Left ventricle myocardium inferior (tissue), 1 donor: ENCODE data around the gene DNAJA4. TPM values are rescaled to one million over a fixed set of nuclear protein-coding genes. Genes with fewer than 3 reads are reported as not detected.

Experiments used
- DNase-seq: peaks from one replicate; pipeline ENCODE4 v3.0.0-alpha.2; 2020
- H3K27ac ChIP-seq: fragments of 200-600 bp; replicated peaks from 2 replicates; pipeline ENCODE4 v1.8.0; 2021
- H3K27me3 ChIP-seq: fragments of 200-600 bp; 2 replicates; pipeline ENCODE4 v1.8.0; 2021; ENCODE audit warnings: low read depth
- H3K36me3 ChIP-seq: fragments of 200-600 bp; 2 replicates; pipeline ENCODE4 v1.8.0; 2021
- H3K4me1 ChIP-seq: fragments of 200-600 bp; 2 replicates; pipeline ENCODE4 v1.8.0; 2021
- H3K4me3 ChIP-seq: fragments of 200-600 bp; 2 replicates; pipeline ENCODE4 v1.8.0; 2021; ENCODE audit warnings: mild to moderate bottlenecking, moderate library complexity
- H3K9me3 ChIP-seq: fragments of 200-600 bp; replicated peaks from 2 replicates; pipeline ENCODE4 v1.8.0; 2021
- intact Hi-C: fragments of 100-400 bp; cut with micrococcal nuclease; formaldehyde crosslinking; loops from one replicate; pipeline ENCODE4 v1.11.0; 2022
- total RNA-seq: library from RNA; stranded (reverse); fragmentation: NEBNext Ultra II Directional; extraction: Animal tissue kit (Norgen Biotek cat#: 25700); gene quantifications from one replicate; pipeline ENCODE4 v1.2.1, GENCODE V29; 2021
- TF ChIP-seq, protein P1 (sequence below): fragments of 200-600 bp; IDR thresholded peaks from 2 replicates; pipeline ENCODE4 v1.8.0; 2021; ENCODE audit warnings: antibody characterized with exemption, mild to moderate bottlenecking, borderline replicate concordance
- donor health status: DM: no; HTN: yes; CAD: no; lungs with severe emphysema.

Gene DNAJA4
- total RNA-seq, 1 donor from 2014 or later, result 115 TPM

DNA sequence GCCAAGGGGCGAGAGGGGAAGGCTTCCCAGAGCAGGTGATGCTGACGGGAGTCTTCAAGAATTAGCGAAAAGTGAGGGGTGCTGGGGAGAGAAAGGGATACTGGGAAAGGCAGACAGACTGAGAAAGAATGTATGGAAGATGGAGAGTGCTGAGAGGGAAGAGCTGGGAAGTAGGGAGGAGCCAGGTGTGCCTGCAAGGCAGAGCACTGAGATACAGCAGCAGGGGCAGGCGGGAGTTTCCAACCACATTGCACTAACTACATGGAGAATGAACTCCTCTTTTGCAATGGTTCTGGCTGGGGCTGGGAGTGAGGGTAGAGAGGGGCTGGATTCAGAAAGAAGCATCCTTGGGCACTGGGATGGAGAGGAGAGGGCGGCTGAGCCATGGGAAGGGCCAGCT lies 59.8 kb downstream of the DNAJA4 start:
- intact Hi-C loops, result no loop called here
- Histone ChIP-seq H3K27ac (no peak overlapping the region), H3K4me3 (no peak overlapping the region), H3K27me3 (no peaks in the 10 kb centered on the region), H3K36me3 (no peaks in the 10 kb centered on the region), H3K9me3 (no peaks in the 10 kb centered on the region), H3K4me1 (peaks cover 11% of the 10 kb centered on the region)
- TF ChIP-seq, protein P1, sequence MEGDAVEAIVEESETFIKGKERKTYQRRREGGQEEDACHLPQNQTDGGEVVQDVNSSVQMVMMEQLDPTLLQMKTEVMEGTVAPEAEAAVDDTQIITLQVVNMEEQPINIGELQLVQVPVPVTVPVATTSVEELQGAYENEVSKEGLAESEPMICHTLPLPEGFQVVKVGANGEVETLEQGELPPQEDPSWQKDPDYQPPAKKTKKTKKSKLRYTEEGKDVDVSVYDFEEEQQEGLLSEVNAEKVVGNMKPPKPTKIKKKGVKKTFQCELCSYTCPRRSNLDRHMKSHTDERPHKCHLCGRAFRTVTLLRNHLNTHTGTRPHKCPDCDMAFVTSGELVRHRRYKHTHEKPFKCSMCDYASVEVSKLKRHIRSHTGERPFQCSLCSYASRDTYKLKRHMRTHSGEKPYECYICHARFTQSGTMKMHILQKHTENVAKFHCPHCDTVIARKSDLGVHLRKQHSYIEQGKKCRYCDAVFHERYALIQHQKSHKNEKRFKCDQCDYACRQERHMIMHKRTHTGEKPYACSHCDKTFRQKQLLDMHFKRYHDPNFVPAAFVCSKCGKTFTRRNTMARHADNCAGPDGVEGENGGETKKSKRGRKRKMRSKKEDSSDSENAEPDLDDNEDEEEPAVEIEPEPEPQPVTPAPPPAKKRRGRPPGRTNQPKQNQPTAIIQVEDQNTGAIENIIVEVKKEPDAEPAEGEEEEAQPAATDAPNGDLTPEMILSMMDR, result no peak
- DNase-seq, result no peak

DNA sequence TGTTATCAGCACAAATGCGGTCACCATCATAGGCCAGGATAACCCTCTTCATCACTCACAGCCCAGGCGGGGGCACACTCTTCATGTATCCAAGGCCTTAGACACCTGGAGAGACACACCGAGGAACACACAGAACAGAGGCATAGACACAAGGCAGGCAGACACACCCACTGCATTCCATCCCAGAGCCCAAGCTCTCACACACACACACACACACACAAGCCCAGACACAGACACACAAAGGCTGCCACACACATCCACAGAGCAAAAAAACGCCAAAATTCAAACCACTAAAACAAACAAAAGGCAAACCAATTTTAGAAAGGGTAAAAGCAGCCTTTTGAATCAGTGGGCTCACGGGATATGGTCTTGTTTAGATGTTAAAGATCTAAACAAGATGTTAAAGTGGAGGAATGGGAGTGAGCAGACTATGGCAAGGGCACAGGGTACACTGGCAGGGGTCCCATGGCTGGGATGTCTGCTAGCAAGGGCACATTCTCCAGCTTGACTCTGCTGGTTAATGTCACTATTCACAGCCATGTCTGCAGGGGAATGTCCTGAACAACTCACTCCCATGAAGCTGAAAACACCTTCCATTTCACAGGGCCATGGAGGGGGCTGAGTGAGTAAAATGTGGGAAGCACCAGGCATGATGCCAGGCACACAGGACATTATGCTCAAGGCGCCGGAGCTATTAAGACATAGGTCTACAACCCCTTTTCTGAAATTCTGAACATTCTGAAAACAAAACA lies 60.9 kb downstream of the DNAJA4 start:
- H3K9me3 ChIP-seq, result no peaks in the 10 kb centered on the region
- no peak for DNase-seq
- H3K4me3 ChIP-seq, result no peak overlapping the region
- TF ChIP-seq, protein P1, result no peak
- no peaks in the 10 kb centered on the region for H3K36me3 ChIP-seq
- H3K4me1 ChIP-seq, result peaks cover 11% of the 10 kb centered on the region
- peak overlapping the region; percentile 2 for H3K27ac ChIP-seq
- no peaks in the 10 kb centered on the region for H3K27me3 ChIP-seq
- intact Hi-C loops, result no loop called here

DNA sequence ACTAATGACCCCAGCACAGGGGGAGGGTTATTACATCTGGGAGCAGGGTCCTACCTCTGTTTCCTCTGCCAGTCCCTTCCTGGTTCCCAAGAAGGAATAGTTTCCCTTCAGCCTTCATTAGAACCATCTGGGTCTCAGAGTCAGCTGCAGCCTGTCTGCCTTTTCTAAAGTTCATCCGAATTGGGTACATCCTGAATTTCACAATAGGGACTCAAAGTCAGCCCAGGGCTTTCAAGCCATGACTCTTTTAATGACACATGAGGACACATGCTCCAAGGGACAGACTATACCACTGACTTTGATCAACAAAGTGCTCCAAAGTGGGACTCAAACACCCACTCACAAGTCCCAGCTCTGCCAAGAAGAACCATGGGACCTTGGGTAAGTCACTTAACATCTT lies 63.1 kb downstream of the DNAJA4 start:
- no peak overlapping the region for H3K4me3 ChIP-seq
- TF ChIP-seq, protein P1, result no peak
- no peak for DNase-seq
- H3K9me3 ChIP-seq, result no peaks in the 10 kb centered on the region
- H3K4me1 ChIP-seq, result peaks cover 11% of the 10 kb centered on the region
- H3K27me3 ChIP-seq, result no peaks in the 10 kb centered on the region
- no peak overlapping the region for H3K27ac ChIP-seq
- intact Hi-C loops, result no loop called here
- H3K36me3 ChIP-seq, result no peaks in the 10 kb centered on the region

DNA sequence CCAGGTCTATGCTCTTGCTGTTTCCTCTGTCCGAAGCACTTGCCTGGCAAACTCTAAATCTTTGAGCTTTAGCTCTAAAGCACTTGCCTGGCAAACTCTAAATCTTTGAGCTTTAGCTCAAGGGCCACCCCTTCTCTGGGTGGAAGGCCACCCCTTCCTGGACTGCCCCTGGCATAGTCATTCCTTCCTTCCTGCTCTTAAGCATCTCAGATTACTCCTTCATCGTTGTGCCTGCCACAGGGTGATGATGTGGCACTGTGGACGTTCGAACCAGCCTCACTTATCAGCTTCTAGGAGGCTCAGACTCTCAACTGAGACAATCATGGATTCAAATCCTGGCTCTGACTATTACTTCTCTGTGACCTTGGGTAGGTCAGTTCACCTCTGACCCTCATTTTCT lies 65.3 kb downstream of the DNAJA4 start:
- intact Hi-C loops, result no loop called here
- TF ChIP-seq, protein P1, result no peak
- Histone ChIP-seq H3K4me3 (no peak overlapping the region), H3K27me3 (peaks cover 9% of the 10 kb centered on the region), H3K36me3 (no peaks in the 10 kb centered on the region), H3K27ac (no peak overlapping the region), H3K9me3 (no peaks in the 10 kb centered on the region), H3K4me1 (peaks cover 6% of the 10 kb centered on the region)
- no peak for DNase-seq

Other genes with a start within 250 kb of the DNAJA4 start
- gene TBC1D2B, start 186.9 kb upstream of the DNAJA4 start, total RNA-seq, result 11.7 TPM
- gene SH2D7, start 172.0 kb upstream of the DNAJA4 start, total RNA-seq, result not detected
- 26.1 TPM for gene CIB2, start 133.1 kb upstream of the DNAJA4 start, total RNA-seq
- gene IDH3A, start 115.2 kb upstream of the DNAJA4 start, total RNA-seq, result 465 TPM
- gene ACSBG1, start 30.0 kb upstream of the DNAJA4 start, total RNA-seq, result 0.25 TPM
- gene SKIC8, start 35.0 kb downstream of the DNAJA4 start, total RNA-seq, result 24.6 TPM
- not detected for gene CRABP1, start 75.8 kb downstream of the DNAJA4 start, total RNA-seq
- 23.6 TPM for gene IREB2, start 173.7 kb downstream of the DNAJA4 start, total RNA-seq
- gene HYKK, start 243.0 kb downstream of the DNAJA4 start, total RNA-seq, result 6.9 TPM